ENCODE results near the gene IL16. TPM values are rescaled to one million over a fixed set of nuclear protein-coding genes. Genes with fewer than 3 reads are reported as not detected.
A peak's percentile ranks its signal among the peaks of the same experiment; 100 is the strongest.

Gene IL16
- total RNA-seq, 2 donors from 2014 or later = 25.9 to 114 TPM

DNA sequence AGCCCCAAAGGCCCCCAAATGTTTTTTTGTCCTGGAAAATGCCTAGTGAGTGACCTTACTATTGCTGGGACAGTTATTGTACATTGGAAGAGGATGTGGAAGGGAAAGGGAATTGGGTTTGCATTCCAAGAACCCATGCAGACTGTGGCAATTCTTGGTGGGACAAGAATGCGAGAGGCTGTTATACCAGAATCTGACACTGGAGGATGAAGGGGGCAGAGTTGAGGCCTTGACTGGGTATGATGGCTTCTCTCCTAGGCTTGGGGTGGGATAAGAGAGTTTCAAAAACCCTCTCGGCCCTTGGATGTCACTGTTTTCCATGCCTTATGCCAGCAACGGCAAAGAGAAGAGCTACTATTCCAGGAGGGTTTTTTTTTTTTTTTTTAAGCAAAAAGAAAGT is 25.3 kb downstream of the IL16 start:
- no peaks in the 10 kb centered on the region for H3K36me3 Mint-ChIP-seq
- no peaks in the 10 kb centered on the region for H3K9me3 Mint-ChIP-seq
- DNase-seq (ENCODE audit: low spot score in 2 of 2) = no peak
- H3K27ac Mint-ChIP-seq = no peak overlapping the region
- no peak for ATAC-seq

DNA sequence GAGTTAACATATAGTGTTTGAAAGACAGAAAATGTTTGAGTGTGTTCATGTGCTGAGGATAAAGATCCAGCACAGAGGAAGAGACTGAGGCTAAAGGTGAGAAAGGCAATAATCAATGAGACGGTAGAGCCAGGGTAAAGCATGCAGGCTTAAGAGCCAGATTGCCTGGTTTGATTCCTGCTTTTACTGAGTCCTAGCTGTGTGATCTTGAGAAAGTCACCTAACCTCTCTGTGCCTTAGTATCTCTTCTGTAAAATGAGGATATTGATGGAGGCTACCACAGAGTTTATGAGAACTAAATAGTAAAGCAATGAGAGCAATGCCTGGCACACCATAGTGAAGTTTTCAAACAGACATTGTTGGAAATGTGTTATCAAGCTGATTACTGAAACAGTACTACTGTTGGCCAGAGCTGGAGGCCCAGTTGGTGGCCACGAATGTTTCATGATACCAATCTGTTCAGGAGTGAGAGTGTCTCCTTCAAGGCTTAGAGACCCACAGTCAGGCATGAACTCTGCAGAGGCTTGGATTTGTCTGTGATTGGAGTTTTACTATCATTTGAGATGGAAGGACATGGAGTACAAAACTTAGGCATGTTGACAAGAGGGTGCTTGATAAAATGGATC is 26.8 kb downstream of the IL16 start:
- Mint-ChIP-seq H3K27ac (no peak overlapping the region), H3K36me3 (no peaks in the 10 kb centered on the region), H3K9me3 (no peaks in the 10 kb centered on the region)
- DNase-seq (ENCODE audit: low spot score in 2 of 2) (no peak), ATAC-seq (no peak)

DNA sequence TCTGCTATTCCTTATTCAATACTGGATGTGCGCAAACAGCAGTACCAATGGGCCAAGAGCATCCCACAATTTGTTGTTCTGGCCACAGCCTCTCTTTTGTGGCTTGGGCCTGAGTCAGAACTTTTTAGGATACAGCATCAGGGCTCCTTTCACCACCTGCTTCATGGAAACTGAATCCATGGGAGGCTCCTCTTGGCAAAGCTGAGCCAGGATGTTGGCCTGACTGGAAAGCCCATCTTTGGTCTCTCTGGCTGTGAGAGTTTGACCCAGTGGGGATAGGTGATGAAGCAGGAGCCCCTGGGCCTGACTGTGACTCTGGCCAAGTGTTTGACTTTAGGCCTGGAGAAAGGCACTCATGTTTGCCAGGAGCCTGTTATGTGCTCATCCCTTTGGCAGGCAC is 27.6 kb downstream of the IL16 start:
- H3K27ac Mint-ChIP-seq = no peak overlapping the region
- H3K36me3 Mint-ChIP-seq = no peaks in the 10 kb centered on the region
- H3K9me3 Mint-ChIP-seq = no peaks in the 10 kb centered on the region
- DNase-seq (ENCODE audit: low spot score in 2 of 2) (no peak), ATAC-seq (no peak)

DNA sequence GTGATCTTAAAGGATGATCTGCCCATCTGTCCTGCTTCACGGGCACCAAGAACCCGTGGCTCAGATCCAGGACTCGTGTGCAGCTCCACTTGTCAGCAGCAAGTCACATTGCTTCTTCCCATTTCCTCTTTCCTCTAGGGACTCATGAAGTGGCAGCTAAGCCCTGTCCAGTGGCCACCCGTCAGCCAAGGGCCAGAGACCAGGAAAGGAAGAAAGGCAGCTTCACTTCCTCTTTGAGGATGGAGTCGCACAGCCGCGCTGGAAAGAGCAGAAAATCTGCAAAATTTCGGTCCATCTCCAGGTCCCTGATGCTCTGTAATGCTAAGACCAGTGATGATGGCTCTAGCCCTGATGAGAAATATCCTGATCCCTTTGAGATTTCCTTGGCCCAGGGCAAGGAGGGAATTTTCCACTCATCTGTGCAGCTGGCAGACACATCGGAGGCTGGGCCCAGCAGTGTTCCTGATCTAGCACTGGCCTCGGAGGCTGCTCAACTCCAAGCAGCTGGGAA is 28.5 kb downstream of the IL16 start:
- no peak for ATAC-seq
- H3K36me3 Mint-ChIP-seq = no peaks in the 10 kb centered on the region
- H3K9me3 Mint-ChIP-seq = no peaks in the 10 kb centered on the region
- DNase-seq (ENCODE audit: low spot score in 2 of 2) = no peak
- no peak overlapping the region for H3K27ac Mint-ChIP-seq

DNA sequence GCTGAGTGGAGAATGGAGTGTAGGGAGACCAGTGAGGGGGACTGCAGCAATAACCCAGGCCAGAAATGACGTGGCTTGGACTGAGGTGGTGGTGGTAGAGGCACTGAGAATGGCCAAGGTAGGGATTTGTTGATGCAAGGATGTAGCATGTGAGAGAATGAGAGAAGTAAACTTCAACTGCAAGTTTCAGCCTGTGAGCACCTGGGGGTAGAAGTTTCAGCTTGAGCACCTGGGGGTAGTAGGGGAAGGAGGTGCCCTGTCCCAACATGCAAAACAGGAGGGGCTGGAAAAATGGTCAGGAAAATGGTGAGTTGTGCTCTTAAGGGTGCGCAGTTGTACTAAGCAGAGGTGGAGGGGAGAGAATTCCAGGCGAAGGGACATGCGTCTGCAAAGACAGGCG is 31.0 kb downstream of the IL16 start:
- H3K27ac Mint-ChIP-seq = peak overlapping the region in 1 of 2 donors; percentile 34
- H3K9me3 Mint-ChIP-seq = no peaks in the 10 kb centered on the region
- no peaks in the 10 kb centered on the region for H3K36me3 Mint-ChIP-seq
- DNase-seq (ENCODE audit: low spot score in 2 of 2) (no peak), ATAC-seq (no peak)

DNA sequence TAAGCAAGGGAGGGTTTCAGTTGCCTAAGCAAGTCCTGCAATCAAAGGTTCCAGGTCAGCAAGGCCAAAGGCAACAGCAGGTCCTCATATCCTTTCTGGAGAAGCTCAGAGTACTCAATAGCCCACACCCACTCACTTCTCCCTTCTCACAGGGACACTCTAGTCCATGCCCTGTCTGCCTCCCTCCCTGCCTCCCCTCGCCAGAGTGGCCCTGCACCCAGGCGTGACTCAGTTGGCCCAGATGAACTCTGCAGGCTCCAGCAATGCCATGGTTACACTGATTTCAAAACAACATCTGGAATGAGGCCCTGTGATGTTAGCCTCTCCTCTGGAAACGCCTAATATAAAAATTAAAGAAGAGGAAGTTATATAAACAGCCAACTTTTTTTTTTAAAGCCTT is 32.9 kb downstream of the IL16 start:
- no peak for ATAC-seq
- no peak for DNase-seq (ENCODE audit: low spot score in 2 of 2)
- Mint-ChIP-seq H3K9me3 (peaks cover 0 to 4% of the 10 kb centered on the region in 2 donors), H3K27ac (no peak overlapping the region), H3K36me3 (no peaks in the 10 kb centered on the region)

DNA sequence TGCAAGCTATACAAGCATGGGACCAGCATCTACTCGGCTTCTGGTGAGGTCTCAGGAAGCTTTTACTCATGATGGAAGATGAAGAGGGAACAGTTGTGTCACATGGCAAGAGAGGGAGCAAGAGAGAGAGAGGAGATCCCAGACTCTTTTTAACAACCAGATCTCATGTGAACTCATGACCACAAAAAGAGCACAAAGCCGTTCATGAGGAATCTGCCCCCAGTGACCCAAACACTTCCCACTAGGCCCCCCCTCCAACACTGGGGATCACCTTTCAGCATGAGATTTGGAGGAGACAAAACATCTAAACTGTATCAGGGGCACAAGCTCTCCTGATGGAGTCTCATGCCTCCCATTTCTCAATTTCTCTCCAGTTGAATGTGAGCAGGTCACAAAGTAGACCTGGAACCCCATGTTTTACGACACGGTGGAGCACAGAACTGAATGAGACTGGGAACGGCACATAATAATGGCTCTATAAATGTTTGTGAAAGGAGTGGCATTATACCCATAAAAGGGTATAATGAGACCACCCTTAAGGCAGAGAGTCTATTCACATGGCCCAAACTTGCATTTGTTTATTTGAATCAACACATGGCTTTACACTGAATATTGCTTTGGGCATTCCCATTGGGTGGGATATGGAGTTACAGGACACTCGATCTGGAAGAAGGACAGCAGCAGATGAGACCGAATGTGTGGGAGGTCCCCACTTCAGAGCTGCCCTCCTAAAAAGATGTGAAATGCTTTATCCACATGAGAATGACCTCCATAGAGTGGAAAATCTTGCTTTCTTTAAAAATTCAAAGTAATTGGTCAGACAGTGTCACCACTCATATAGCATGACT is 38.8 kb downstream of the IL16 start:
- Mint-ChIP-seq H3K9me3 (peaks cover 2 to 4% of the 10 kb centered on the region in 2 donors), H3K27ac (no peak overlapping the region), H3K36me3 (peaks cover 0 to 2% of the 10 kb centered on the region in 2 donors)
- ATAC-seq (no peak), DNase-seq (ENCODE audit: low spot score in 2 of 2) (no peak)

DNA sequence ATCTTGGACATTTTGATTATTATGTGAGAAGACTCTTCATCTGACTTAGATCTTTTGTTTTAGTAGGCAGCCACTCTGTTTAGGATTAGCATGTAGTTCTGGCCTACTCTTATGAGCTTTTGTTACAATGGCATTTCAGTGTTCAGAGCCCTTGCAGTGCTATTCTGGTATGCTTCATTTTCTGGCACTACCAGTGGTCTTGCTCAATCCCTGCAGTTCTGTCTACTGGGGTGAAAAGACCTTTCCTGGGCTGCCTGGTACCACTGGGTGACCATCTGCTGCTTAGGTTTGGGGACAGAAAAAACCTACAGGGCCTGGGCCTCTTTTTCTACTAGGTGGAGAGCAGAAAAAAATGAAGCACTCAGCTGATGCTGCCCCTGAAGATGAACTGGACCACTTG is 42.5 kb downstream of the IL16 start:
- Mint-ChIP-seq H3K36me3 (peaks cover 5 to 14% of the 10 kb centered on the region in 2 donors), H3K9me3 (peaks cover 11 to 17% of the 10 kb centered on the region in 2 donors), H3K27ac (no peak overlapping the region)
- DNase-seq (ENCODE audit: low spot score in 2 of 2) = no peak
- ATAC-seq = no peak

DNA sequence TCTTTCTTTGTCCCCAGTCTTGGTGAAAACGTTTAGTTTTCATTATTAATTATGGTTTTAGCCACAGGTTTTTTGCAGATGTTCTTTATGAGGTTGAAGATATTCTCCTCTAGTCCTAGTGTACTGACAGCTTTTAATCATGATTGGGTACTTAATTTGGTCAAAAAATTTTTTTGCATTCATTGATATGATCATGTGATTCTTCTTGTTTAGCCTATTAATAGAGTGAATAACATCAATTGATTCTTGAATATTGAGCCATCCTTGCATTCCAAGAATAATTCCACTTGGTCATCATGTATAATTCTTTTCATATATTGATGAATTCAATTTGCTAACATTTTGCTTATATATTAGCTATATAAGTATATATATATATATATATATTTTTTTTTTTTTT is 46.1 kb downstream of the IL16 start:
- Mint-ChIP-seq H3K9me3 (peaks cover 12 to 25% of the 10 kb centered on the region in 2 donors), H3K27ac (no peak overlapping the region), H3K36me3 (peaks cover 8 to 14% of the 10 kb centered on the region in 2 donors)
- DNase-seq (ENCODE audit: low spot score in 2 of 2) = no peak
- no peak for ATAC-seq

DNA sequence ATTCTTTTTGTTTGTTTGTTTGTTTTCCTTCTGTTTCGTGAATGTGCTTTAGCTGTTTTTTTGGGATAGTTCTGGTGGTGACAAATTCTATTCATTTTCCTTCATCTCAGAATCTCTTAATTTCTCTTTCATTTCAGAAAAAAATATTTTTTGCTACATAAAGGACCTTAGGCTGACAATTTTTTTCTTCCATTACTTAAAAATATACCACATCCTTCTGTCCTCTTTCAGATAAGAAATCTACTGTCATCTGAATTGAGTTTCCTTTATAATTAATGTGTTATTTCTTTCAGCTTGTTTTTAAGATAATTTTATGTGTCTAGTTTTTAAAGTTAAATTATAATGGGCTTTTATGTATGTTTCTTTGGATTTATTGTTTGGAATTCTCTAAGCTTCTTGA is 47.6 kb downstream of the IL16 start:
- H3K36me3 Mint-ChIP-seq = peaks cover 8 to 14% of the 10 kb centered on the region in 2 donors
- peaks cover 12 to 25% of the 10 kb centered on the region in 2 donors for H3K9me3 Mint-ChIP-seq
- ATAC-seq (no peak), DNase-seq (ENCODE audit: low spot score in 2 of 2) (no peak)
- no peak overlapping the region for H3K27ac Mint-ChIP-seq

DNA sequence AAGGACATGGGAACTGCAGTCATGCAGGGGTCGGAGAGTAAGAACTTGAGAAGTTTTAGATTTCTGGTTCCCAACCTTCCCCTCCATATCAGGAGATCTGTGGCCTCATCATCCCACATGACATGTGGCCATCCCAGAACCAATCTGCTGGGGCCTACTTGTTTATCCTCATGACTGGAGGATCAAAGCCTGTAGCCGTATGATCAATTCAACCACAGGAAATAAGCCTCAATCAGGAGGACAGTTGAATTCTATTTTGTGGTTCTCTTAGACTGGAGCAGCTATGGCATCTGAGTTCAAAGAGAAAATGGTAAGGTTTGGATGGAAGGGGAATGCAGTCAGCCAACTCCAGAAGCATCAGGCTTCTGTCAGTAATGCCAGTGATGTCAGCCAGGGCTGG is 57.2 kb downstream of the IL16 start:
- ATAC-seq (no peak), DNase-seq (ENCODE audit: low spot score in 2 of 2) (no peak)
- no peaks in the 10 kb centered on the region for H3K9me3 Mint-ChIP-seq
- no peaks in the 10 kb centered on the region for H3K36me3 Mint-ChIP-seq
- no peak overlapping the region for H3K27ac Mint-ChIP-seq

DNA sequence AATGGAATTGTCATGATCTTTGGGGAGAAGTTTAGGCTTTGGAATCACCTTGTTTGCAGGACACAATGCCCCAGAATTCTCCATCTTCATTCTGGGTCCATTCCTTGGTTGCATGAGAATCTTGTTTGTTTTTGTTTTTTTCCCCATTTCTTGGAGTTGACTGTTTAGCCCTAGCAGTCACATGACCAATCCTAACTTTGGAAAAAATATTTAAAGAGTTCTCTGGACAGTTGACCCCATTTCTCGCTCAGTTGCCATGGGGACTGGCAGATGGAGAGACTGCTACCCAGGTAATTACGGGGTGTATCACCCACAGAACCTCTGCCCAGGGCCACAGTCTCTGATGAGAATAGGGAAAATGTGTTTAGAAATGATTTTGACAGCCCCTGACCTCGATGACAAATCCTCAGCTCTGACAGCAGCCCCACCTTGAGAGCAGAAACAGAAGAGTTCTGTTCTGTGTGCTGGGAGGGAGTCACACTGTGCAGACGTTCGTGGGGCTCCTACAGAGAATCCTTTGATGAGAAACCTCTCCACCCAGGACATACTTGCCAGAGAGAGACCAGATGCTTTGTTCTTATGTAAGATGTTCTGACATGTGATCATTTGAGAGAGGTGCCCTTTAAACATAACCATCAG is 57.7 kb downstream of the IL16 start:
- DNase-seq (ENCODE audit: low spot score in 2 of 2) (no peak), ATAC-seq (no peak)
- no peak overlapping the region for H3K27ac Mint-ChIP-seq

DNA sequence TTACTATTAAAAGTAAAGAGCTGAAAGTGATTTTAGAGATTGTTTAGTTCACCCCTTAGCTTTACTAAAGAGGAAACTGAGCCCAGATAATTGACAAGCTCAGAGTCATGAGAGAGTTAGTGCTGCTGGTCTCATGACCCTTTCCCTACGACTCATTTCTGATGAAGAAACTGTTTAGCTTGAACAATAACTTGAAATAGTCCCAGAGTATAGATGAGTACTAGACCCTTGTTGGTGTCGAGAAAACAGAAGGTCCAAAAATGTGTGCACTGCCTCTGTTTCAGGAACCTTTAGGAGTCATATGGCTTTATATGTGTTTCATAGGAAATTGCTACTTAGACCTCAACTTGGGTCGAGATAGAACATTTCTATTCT is 58.2 kb downstream of the IL16 start:
- no peak for ATAC-seq
- H3K27ac Mint-ChIP-seq = no peak overlapping the region
- DNase-seq (ENCODE audit: low spot score in 2 of 2) = no peak
- H3K9me3 Mint-ChIP-seq = no peaks in the 10 kb centered on the region
- H3K36me3 Mint-ChIP-seq = no peaks in the 10 kb centered on the region

More for the DNA sequence above, 57.7 kb downstream of the IL16 start:
- no peaks in the 10 kb centered on the region for H3K36me3 Mint-ChIP-seq
- H3K9me3 Mint-ChIP-seq = no peaks in the 10 kb centered on the region

DNA sequence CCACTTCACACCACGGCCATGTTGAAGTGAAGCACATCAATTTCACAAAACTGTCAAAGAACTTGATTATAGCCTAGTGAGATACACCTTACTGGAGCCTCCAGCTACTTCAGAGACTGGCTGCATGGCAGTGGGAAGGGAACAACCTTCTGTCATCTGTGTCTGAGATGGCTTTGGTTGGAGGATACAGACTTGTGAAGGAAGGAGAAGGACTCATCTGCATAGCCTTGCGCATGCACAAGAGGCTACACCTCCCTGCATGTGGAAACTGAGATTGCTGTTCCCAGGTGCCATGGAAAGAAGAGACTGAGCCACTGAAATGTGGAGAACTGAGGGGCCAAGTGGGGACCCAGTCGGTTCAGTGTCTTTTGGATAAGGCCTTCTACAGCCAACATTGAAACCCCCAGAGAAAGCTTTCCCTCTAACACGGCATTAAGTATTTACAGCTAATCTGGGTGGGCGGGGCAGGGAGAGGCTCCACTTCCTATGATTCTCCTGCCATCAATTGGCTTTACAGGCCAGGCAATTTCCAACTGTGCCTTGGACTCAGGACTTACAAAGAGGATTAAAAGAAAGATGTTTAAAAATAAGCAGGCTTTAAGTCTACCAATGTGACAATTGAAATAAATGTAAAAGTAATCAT is 58.8 kb downstream of the IL16 start:
- Mint-ChIP-seq H3K36me3 (no peaks in the 10 kb centered on the region), H3K9me3 (no peaks in the 10 kb centered on the region), H3K27ac (no peak overlapping the region)
- ATAC-seq = no peak
- DNase-seq (ENCODE audit: low spot score in 2 of 2) = no peak

DNA sequence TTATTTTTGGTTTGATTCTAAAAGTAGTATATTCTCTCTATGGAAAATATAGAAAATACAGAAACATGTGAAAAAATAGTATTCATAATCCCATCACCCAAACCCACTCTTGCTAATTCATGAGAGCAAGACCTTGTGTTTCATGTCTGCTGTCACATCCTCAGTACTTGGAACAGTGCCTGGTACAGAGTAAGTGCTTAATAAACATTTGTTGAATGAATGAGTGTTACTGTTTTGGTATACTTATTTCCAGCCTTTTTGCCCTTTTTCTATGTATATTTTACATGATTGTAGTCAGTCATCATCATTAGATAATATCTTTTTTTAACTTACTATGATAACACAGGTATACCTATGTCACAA is 59.3 kb downstream of the IL16 start:
- Mint-ChIP-seq H3K36me3 (no peaks in the 10 kb centered on the region), H3K9me3 (no peaks in the 10 kb centered on the region), H3K27ac (no peak overlapping the region)
- DNase-seq (ENCODE audit: low spot score in 2 of 2) (no peak), ATAC-seq (no peak)

DNA sequence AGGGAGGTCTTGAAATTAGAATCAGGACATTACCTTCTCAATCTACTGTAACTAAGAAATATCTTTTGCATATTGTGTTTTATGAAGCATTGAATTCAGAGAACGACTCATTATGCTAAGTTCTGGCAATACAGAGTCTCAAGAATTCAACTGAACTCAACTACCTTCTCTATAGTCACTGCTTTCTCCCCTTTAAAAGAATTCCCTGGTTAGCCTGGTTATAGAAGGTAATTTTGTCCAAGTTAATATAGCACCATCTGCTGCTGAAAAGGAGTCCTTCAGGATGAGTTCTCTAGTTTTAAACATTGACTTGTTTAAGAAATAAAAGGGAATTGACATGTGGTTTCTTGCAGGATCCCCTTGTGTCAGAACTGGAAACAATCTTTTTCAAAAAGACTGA is 60.2 kb downstream of the IL16 start:
- Mint-ChIP-seq H3K9me3 (no peaks in the 10 kb centered on the region), H3K36me3 (no peaks in the 10 kb centered on the region), H3K27ac (no peak overlapping the region)
- DNase-seq (ENCODE audit: low spot score in 2 of 2) (no peak), ATAC-seq (no peak)

DNA sequence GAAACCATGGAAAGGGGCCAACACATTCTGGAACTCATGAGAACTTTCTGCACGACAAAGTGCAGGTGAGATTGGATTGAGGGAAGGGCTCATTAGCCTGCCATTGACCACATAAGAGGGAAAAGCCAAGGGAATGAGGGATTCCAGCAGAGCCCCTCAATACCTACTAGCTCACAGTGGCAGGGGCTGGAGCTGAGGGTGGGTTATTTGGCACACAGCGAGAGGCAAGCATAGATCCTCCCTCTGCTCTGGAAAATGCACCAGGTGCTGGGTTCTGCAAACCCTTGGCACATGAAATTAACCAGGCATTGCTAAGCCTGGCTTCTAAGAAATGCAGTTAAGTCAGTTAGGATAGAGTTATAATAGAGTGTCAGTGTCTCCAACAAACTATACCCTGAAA is 60.8 kb downstream of the IL16 start:
- DNase-seq (ENCODE audit: low spot score in 2 of 2) (no peak), ATAC-seq (no peak)
- Mint-ChIP-seq H3K27ac (no peak overlapping the region), H3K36me3 (no peaks in the 10 kb centered on the region), H3K9me3 (no peaks in the 10 kb centered on the region)

All from activated naive CD4-positive, alpha-beta T cell treated with anti-CD3 and anti-CD28 coated beads, Interleukin-2, amount 50 U/mL, for 72 hours (primary cell).